ENCODE measurements around the gene CCDC57.

DNA sequence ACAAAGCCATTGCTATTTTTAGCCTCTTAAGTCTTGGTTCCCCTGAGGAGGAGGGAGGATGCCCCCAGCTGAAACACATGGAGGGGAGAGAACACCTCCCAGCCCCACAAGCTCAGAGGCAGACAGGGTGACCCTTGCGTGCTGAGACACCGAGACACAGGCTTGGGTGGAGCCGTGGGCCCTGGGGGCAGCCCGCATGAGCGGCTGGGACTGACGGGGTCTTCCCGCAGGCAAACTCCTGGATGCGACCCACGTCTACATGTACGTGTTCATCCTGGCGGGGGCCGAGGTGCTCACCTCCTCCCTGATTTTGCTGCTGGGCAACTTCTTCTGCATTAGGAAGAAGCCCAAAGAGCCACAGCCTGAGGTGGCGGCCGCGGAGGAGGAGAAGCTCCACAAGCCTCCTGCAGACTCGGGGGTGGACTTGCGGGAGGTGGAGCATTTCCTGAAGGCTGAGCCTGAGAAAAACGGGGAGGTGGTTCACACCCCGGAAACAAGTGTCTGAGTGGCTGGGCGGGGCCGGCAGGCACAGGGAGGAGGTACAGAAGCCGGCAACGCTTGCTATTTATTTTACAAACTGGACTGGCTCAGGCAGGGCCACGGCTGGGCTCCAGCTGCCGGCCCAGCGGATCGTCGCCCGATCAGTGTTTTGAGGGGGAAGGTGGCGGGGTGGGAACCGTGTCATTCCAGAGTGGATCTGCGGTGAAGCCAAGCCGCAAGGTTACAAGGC lies 26.0 kb upstream of the CCDC57 start:
- TF ChIP-seq POLR2A (IDR thresholded peaks at IDR 0.05) (no peak), POLR2AphosphoS5 (IDR thresholded peaks at IDR 0.05) (peak; percentile 43 to 87 (median 72))
- TF ChIP-seq, protein P1, sequence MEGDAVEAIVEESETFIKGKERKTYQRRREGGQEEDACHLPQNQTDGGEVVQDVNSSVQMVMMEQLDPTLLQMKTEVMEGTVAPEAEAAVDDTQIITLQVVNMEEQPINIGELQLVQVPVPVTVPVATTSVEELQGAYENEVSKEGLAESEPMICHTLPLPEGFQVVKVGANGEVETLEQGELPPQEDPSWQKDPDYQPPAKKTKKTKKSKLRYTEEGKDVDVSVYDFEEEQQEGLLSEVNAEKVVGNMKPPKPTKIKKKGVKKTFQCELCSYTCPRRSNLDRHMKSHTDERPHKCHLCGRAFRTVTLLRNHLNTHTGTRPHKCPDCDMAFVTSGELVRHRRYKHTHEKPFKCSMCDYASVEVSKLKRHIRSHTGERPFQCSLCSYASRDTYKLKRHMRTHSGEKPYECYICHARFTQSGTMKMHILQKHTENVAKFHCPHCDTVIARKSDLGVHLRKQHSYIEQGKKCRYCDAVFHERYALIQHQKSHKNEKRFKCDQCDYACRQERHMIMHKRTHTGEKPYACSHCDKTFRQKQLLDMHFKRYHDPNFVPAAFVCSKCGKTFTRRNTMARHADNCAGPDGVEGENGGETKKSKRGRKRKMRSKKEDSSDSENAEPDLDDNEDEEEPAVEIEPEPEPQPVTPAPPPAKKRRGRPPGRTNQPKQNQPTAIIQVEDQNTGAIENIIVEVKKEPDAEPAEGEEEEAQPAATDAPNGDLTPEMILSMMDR (IDR thresholded peaks at IDR 0.05), result no peak

Data from stomach (tissue), 4 donors.